ENCODE data around the gene SFPQ. TPM values are rescaled to one million over a fixed set of nuclear protein-coding genes. Genes with fewer than 3 reads are reported as not detected.

SFPQ gene
- polyA plus RNA-seq, 2 of the 4 experiments (the other 2 are of a cell fraction), result 151 to 327 TPM

- no peak for TF ChIP-seq ATOH8 (CRISPR knock-in tag; IDR thresholded peaks at IDR 0.05; ENCODE audit: low read depth)
- TF ChIP-seq MAX (IDR thresholded peaks at IDR 0.05), result no peak
- TF ChIP-seq PHF8 (IDR thresholded peaks at IDR 0.05; ENCODE audit: borderline replicate concordance, low read depth), result no peak
- TF ChIP-seq NPAS2 (CRISPR knock-in tag; IDR thresholded peaks at IDR 0.05; ENCODE audit: borderline replicate concordance), result no peak
Measured at GRCh38 chr1:35215346-35215745, 22.4 kb upstream of the SFPQ start (continued).

- DNase-seq (ENCODE audit: low read depth in 1 of 2, low spot score in 1 of 2), result no peak
- no peak for FAIRE-seq
- no peak overlapping the region for H3K4me2 ChIP-seq
- POLR2A ChIA-PET, result no interaction called here
- H3K4me3 ChIP-seq, result no peak overlapping the region
- H3K9me3 ChIP-seq, result no peaks in the 10 kb centered on the region
- CTCF ChIA-PET, result interaction anchor here (1.2 to 1.4 kb wide), 2 partner anchors 9 to 11 kb away, joined by 3 to 6 read pairs; no protein-coding TSS in a partner anchor
- 59% methylated on average over 1 of the region's 1 CpG for WGBS (ENCODE audit: missing lambda C conversion rate)
- no peak overlapping the region for H3K27ac ChIP-seq
- ATAC-seq, result no peak
- TF ChIP-seq NPAS2 (CRISPR knock-in tag; IDR thresholded peaks at IDR 0.05; ENCODE audit: borderline replicate concordance) (no peak), ZFP36 (IDR thresholded peaks at IDR 0.05; ENCODE audit: borderline replicate concordance, partially characterized antibody) (no peak), USF2 (IDR thresholded peaks at IDR 0.05) (no peak), PBX3 (IDR thresholded peaks at IDR 0.05) (no peak), MYC (IDR thresholded peaks at IDR 0.05; ENCODE audit: borderline replicate concordance, low read length) (no peak), CEBPB (IDR thresholded peaks at IDR 0.05) (no peak), ESRRA (IDR thresholded peaks at IDR 0.05; ENCODE audit: borderline replicate concordance, low read length) (no peak), REST (IDR thresholded peaks at IDR 0.05) (no peak), NFE2L2 (conservative IDR thresholded peaks at IDR 0.05; ENCODE audit: low read length) (no peak), ZNF302 (CRISPR knock-in tag; IDR thresholded peaks at IDR 0.05) (no peak), RCOR1 (IDR thresholded peaks at IDR 0.05; ENCODE audit: low read depth, low read length) (no peak), ATOH8 (CRISPR knock-in tag; IDR thresholded peaks at IDR 0.05; ENCODE audit: low read depth) (no peak), CTCF (IDR thresholded peaks at IDR 0.05) (no peak), HOXA7 (CRISPR knock-in tag; IDR thresholded peaks at IDR 0.05) (no peak), BHLHE40 (IDR thresholded peaks at IDR 0.05; ENCODE audit: low read depth, low read length) (no peak), MAZ (IDR thresholded peaks at IDR 0.05; ENCODE audit: borderline replicate concordance, low read depth, low read length) (no peak), RNF2 (IDR thresholded peaks at IDR 0.05; ENCODE audit: borderline replicate concordance, low read depth) (no peak)
- no peaks in the 10 kb centered on the region for H3K4me1 ChIP-seq
Measured at GRCh38 chr1:35211120-35211414, 18.1 kb upstream of the SFPQ start.
